GM21515 (cell line): ENCODE results near the gene TIMM23.
"Not testable (repeated sequence)": the region's sequence is repeated elsewhere in the genome, so short reads cannot be mapped to it uniquely, and the experiment has no call there.

Experiments
- ATAC-seq: cut with Tn5 transposase; IDR thresholded peaks from one replicate; pipeline ENCODE4 v1.9.1; 2021; ENCODE audit not compliant: unreplicated experiment

The TIMM23 gene

GRCh38 chr10:46020344-46020657 is 48.0 kb downstream of the TIMM23 start:
- ATAC-seq, result no peak

DNA sequence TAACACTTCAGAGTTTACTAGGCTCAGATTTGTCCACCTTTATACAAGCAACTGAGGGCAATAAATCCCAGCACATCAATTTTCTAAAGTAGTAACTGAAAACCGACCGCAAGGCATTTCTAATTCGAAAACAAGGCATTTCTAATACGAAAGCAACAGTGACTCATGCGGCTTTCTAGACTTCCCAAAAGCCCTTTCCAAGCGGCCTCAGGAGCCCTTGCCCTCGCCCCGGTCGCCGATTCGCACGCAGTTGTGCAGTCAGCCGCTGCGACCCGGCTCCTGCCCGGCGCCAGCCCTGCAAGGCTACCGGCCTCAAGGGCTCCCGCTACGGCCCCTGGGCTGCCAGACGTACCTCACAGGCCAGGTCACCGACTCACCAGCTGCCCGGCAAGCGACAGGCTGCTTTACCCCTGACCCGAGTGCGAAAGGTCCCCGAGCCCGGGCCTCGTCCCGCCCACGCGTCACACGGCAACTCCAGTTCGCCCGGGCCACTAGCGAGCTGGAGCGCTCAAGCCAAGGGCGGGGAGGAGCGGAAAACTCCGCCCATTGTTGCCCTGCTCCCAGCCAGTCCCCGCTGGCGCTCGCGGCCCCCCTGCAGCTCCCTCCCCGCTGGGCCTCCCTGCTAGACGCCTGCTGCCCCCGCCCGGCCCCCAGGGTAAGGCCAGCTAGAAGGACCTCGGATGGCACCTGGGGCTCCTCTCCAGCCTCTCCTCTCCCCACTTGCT is 50.9 kb downstream of the TIMM23 start:
- peak; percentile 90 for ATAC-seq

DNA sequence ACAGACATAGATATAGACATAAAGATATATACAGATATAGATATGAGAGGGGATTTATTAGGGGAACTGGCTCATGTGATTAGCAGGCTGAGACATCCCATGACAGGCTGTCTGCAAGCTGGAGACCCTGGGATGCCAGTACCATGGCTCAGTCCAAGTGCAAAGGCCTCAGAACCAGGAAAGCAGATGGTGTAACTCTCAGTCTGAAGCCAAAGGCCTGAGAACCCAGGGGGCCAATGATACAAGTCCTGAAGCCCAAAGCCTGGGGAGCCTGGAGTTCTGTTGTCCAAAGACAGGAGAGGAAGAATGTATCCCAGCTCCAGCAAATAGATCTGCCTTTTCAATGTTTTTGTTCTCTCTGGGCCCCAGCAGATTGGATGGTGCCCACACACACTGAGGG is 52.7 kb downstream of the TIMM23 start:
- ATAC-seq, result no peak

DNA sequence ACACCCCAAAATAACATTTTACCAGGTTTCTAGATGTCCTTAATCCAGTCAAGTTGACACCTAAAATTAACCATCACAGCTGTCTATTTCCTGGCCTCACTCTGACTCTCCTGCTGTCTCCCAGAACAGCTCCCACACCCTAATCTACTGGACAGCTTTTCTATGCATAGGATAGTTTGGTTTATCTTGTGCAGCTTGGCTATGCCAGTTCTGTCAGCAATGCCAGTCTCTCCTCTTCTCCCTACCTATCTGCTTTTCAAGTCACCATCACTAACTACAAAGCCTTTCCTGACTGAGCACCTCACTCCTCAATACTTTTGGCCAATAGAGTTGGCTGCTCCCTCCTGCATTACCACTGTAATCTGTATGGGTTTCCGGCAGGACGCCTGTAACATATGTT is 53.1 kb downstream of the TIMM23 start:
- ATAC-seq, result no peak

DNA sequence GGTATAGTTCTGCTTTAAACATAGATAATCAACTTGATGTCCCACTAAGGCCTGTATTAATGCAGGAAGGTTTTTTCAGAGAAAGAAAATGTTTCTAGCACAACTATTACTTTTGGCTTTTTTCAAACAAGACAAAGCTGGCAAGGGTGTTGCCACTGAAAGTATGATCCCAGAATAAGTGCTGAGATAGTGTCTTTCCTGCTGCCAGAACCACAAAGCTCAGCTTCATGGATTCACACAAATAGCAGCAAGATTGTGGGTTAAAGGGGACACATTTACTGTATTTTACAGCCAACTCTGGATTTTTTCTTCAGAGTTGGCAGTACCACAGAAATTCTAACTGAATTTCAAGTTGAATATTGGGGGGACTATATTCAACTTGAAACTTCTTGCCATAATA is 53.8 kb downstream of the TIMM23 start:
- no peak for ATAC-seq

DNA sequence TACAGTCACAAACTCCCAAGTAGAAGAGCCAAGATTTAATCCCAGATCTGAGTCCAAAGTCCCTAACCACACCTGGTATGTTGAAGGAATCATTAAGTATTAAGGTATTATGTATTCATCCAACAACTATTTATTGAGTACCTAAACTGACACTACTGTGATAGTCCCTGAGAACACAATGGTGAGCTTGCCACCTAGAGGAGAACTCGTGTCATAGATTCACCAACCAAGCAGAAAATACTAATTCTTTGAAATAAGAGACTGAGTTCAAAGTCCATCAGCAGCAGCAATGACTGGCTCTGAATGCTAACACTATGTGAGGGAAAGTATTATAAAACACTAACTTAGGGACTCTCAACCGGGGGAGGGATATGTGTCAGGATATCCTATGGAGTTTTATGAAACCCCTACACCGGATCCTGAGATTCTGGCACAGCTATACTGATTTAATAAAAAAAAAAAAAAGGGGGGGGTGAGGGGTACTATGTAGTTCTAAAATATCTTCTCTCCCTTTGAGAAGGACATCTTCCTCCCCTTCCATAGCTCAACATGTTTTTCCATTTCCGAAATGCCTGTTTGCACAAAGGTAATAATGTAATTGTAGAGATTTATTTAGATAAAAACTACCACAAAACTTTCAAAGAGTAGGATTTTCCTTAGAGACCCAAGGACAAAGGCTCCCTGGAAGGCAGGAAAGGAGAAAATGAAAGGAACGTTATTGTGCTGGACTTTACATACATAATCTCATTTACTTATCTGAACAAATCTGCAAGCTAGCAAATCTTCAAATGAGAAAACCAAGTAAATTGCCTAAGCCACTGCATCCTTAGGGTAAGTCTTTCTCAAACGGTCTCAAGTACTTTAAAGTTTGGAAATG is 56.5 kb downstream of the TIMM23 start:
- ATAC-seq, result peak; percentile 39

DNA sequence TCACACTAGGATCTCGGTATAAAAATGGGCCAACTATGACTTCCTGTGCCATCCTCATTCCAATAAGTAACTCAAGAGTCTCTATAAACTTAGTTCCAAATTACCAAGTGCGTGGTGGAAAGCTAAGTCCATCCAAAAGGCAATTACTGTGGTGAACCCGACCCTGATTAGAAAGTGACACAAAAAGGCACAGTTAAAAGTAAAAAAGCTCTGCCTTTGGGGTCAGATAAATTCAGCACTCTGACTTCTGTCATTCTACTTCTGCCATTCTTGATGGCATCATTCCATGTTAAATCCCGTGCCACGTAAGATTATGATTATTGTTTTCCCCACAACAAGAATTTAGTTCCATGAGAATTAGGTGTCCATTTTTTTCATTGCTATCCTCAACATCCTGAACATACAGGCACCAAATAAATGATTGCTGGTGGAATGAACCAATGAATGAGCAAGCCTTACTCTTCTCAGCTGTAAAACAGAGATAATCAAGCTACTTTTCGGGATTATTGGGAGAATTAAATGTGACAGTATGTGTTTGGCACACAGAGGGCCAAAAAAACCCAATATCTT is 57.3 kb downstream of the TIMM23 start:
- no peak for ATAC-seq

DNA sequence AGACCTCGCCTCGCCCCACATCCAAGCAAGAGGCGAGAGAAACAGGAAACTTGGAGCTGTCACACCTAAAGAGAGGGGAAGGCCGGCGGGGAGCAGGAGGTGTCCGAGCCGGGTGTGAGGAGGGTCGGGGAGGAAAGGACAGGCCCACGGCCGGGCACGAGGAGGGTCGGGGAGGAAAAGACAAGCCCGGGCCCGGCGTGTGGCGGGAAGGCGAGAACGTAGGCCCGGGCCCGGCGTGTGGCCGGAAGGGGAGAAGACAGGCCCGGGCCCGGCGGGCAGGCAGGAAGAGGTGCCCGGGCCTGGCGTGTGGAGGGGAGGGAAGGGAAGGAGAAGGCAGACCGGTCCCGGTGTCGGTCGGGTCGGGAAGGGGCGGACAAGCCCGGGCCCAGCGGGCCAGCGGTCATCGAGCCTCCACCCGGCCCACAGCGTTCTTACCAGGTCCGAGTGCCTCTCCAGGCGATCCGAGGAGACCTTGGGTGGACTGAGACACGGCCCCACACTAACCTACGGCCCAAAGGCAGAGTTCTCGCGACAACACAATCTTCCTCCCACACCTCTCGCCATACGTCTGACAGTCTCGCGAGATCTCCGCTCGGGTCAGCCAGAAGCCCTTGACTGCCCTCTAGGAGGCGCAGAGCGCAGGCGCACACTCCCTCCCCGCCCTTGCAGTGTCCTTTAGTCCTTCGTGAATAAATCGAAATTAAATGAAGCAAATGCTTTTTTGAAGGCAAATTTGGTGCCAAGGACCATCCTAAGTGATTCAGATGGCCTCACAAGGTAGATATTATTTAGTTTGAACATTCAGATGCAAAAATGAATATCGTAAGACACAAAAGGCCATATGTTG is 58.0 kb downstream of the TIMM23 start, which contains the start of gene NCOA4:
Gene NCOA4 (minus strand): TSS at position 533 of the 847 bp plus-strand sequence. CDS start 13,943 bp downstream, outside the sequence.
- peak; percentile 94 for ATAC-seq

DNA sequence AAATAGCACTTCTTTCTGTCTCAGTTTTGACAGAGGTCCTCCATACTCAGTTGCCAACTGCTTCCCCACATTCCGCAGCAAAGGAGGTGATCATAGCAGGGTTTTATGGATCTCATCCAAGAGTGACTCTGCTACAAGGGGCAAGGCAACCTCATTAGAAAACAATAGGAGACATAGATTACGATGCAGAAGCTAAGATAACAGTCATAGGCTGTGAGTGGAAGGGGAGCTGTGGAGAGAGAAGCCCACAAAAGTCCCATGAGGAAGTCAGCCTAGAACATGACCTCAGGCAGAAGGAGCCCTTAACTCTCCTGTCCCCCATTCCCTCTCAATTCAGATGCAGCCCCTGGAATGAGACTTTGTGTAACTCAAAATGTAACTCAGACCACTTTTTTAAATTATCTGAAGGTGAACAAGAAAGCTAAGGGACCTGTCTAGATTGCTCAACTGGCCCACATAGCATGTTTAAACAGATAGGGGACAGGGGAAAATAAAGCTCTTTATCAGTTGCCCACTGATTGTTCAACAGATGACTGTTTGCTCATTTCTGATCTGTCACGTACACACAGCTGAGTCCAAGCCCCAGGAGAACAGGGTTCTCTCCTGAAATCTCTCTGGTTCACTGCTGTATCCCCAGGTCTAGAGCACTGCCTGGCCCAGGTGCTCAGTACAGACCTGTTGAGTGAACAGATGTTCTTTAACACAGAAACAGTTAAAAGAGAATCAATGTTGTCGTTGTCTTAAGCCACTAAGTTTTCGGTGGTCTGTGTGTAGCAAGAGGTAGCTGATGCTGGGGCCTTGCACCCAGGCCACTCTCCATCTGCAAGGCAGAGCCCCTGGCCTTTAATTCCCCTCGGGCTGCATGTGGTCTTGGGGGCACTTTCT is 59.6 kb downstream of the TIMM23 start:
- ATAC-seq, result no peak

- ATAC-seq, result no peak
Measured at GRCh38 chr10:46033602-46034011, 61.3 kb downstream of the TIMM23 start.

GRCh38 chr10:46035923-46036849 is 63.9 kb downstream of the TIMM23 start:
- ATAC-seq, result no peak

DNA sequence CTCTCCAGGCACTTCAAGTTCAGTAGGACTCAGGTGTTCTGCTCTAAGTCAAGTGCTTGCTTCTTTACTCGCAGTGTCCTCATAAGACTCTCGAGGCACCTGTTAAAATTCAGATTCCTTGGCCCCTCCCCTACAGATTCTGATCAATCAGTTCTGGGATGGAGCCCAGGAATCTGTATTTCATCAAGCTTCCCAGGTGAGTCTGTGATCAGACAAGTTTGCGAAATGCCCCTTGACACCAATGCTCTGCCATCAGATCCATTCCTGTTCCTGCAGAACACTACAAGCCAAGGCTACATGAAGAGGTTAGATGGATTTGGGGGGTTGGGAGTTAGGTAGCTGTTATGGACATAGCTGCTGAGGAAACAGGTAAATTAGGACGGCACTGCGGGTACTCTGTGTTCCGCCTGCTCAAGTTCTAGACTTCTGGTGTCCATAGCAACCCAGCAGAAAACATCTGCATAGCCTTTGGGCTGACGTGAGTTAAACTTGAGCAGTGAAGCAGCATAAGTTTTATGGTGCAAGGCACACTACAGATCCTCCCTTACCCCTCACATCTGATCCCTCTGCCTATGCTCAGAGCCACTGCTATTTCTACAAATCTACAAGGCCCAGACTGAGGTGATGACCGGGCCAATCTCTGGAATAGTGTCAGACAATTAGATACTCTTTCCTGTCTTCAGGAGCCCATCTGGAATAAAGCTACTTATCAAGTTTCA is 65.0 kb downstream of the TIMM23 start:
- ATAC-seq, result no peak

- no peak for ATAC-seq
Measured at GRCh38 chr10:46040004-46040403, 67.7 kb downstream of the TIMM23 start.

GRCh38 chr10:46042527-46042926 is 70.2 kb downstream of the TIMM23 start:
- ATAC-seq, result no peak

DNA sequence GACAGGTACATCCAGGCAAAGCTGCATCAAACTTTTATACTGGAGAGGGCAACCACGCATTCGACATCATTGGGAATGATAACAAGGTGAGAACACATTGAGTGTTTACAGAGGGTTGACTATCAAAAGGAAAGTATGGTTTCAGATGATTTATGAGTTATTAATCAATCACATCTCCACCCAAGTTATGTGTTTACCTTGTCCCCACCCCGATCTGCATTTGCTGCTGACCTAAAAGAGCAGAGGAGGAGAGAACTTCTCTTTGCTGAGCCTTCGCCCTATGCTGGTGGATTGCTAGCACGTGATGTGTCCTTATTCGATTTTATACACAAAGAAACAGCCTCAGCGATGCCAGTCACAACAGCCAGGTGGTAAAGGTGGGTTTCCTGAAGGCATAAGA is 74.0 kb downstream of the TIMM23 start, which contains the start of gene MSMB:
Gene MSMB (minus strand): TSS at position 9 of the 400 bp plus-strand sequence. CDS start 32 bp downstream, outside the sequence.
- ATAC-seq, result no peak

DNA sequence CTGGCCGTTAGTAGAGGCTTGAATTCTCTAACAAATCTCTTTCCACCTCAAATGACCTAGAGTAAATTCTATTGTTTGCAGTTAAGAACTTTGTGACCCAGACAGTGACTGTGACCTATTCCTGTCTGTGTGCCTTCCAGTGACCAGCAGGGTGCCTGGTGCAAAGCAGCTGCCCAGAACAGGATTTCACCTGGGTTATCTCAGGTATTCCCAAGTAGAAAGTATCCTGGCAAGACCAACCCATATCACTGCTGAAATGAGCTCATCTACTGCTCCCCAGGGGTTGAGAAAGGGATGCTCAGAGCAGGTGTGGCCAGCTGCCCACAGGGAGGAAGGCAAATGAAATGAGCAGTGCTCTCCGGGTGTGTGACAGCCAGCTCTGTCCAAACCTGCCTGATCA is 75.9 kb downstream of the TIMM23 start:
- ATAC-seq, result no peak

DNA sequence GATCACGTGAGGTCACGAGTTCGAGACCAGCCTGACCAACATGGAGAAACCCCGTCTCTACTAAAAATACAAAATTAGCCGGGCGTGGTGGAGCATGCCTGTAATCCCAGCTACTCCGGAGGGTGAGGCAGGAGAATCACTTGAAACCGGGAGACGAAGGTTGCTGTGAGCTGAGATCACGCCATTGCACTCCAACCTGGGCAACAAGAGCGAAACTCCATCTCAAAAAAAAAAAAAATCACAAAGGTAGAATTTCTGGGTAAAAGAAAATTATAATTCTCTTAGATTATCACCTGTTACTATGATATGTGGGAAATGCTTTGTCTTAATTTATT is 77.2 kb downstream of the TIMM23 start:
- ATAC-seq, result not testable (repeated sequence)

- ATAC-seq, result no peak
Measured at GRCh38 chr10:46050941-46051623, 78.8 kb downstream of the TIMM23 start.
